ENCODE data around the gene OR3A2. TPM values are rescaled to one million over a fixed set of nuclear protein-coding genes. Genes with fewer than 3 reads are reported as not detected.
"Not testable (repeated sequence)": the region's sequence is repeated elsewhere in the genome, so short reads cannot be mapped to it uniquely, and the experiment has no call there.

The OR3A2 gene
- total and polyA plus RNA-seq, 2 donors (not counting 1 experiment from before 2014, with no cell fraction given) = not detected

GRCh38 chr17:3411070-3411469 lies 25.0 kb upstream of the OR3A2 start, which contains the start of gene OR3A3:
Gene OR3A3 (plus strand): TSS chr17:3411370.
- H3K9ac ChIP-seq (ENCODE audit: insufficient read depth, low read length) = no peak within 1 kb of the TSS
- H3K4me1 ChIP-seq (ENCODE audit: control insufficient read depth, extremely low read depth, insufficient read depth, low read length) = no peaks in the 10 kb centered on the region
- TF ChIP-seq CTCF (conservative IDR thresholded peaks at IDR 0.05 in 1 of 2, IDR thresholded peaks at IDR 0.05 in 1 of 2; ENCODE audit: low read depth in 1 of 2, low read length in 2 of 2) = no peak
- TF ChIP-seq EZH2 (IDR thresholded peaks at IDR 0.05; ENCODE audit: low read length, missing control alignments) = no peak
- no peak within 1 kb of the TSS for H3K4me3 ChIP-seq (replicated peaks in 1 of 4; ENCODE audit: control extremely low read depth in 1 of 4, insufficient read depth in 1 of 4, low read depth in 3 of 4, low read length in 4 of 4)
- no peak within 1 kb of the TSS for H2AFZ ChIP-seq (ENCODE audit: low read length)
- H3K27me3 ChIP-seq (ENCODE audit: control insufficient read depth, insufficient read depth, low read length) = no peaks in the 10 kb centered on the region
- H3K4me2 ChIP-seq (ENCODE audit: extremely low read depth, insufficient read depth, low read length) = no peak within 1 kb of the TSS
- H3K9me3 ChIP-seq (ENCODE audit: control insufficient read depth, insufficient read depth, low read depth, low read length) = no peaks in the 10 kb centered on the region
- no peaks in the 10 kb centered on the region for H3K36me3 ChIP-seq (ENCODE audit: control insufficient read depth, insufficient read depth, low read length)
- no peaks in the 10 kb centered on the region for H3K79me2 ChIP-seq (ENCODE audit: control insufficient read depth, insufficient read depth, low read length)
- DNase-seq (ENCODE audit: low read depth in 2 of 2) = no peak
- no peak within 1 kb of the TSS for H3K27ac ChIP-seq (ENCODE audit: insufficient read depth, low read length)
- no peaks in the 10 kb centered on the region for H4K20me1 ChIP-seq (ENCODE audit: control insufficient read depth, extremely low read depth, insufficient read depth, low read length)

- H3K4me1 ChIP-seq (ENCODE audit: control insufficient read depth, extremely low read depth, insufficient read depth, low read length); H3K9me3 ChIP-seq (ENCODE audit: control insufficient read depth, insufficient read depth, low read depth, low read length); H3K79me2 ChIP-seq (ENCODE audit: control insufficient read depth, insufficient read depth, low read length); H4K20me1 ChIP-seq (ENCODE audit: control insufficient read depth, extremely low read depth, insufficient read depth, low read length); H3K4me3 ChIP-seq (replicated peaks in 1 of 4; ENCODE audit: control extremely low read depth in 1 of 4, insufficient read depth in 1 of 4, low read depth in 3 of 4, low read length in 4 of 4); H2AFZ ChIP-seq (ENCODE audit: low read length); H3K36me3 ChIP-seq (ENCODE audit: control insufficient read depth, insufficient read depth, low read length); DNase-seq (ENCODE audit: low read depth in 2 of 2); H3K9ac ChIP-seq (ENCODE audit: insufficient read depth, low read length); H3K27ac ChIP-seq (ENCODE audit: insufficient read depth, low read length); H3K4me2 ChIP-seq (ENCODE audit: extremely low read depth, insufficient read depth, low read length); H3K27me3 ChIP-seq (ENCODE audit: control insufficient read depth, insufficient read depth, low read length): not testable (repeated sequence)
Observed at GRCh38 chr17:3403856-3404255, 17.7 kb upstream of the OR3A2 start.

- Histone ChIP-seq H3K36me3 (ENCODE audit: control insufficient read depth, insufficient read depth, low read length) (no peaks in the 10 kb centered on the region), H3K79me2 (ENCODE audit: control insufficient read depth, insufficient read depth, low read length) (no peaks in the 10 kb centered on the region), H3K4me2 (ENCODE audit: extremely low read depth, insufficient read depth, low read length) (no peak overlapping the region), H3K27me3 (ENCODE audit: control insufficient read depth, insufficient read depth, low read length) (no peaks in the 10 kb centered on the region), H3K9me3 (ENCODE audit: control insufficient read depth, insufficient read depth, low read depth, low read length) (no peaks in the 10 kb centered on the region), H3K4me3 (replicated peaks in 1 of 4; ENCODE audit: control extremely low read depth in 1 of 4, insufficient read depth in 1 of 4, low read depth in 3 of 4, low read length in 4 of 4) (no peak overlapping the region), H4K20me1 (ENCODE audit: control insufficient read depth, extremely low read depth, insufficient read depth, low read length) (no peaks in the 10 kb centered on the region), H2AFZ (ENCODE audit: low read length) (no peak overlapping the region), H3K27ac (ENCODE audit: insufficient read depth, low read length) (no peak overlapping the region), H3K4me1 (ENCODE audit: control insufficient read depth, extremely low read depth, insufficient read depth, low read length) (no peaks in the 10 kb centered on the region), H3K9ac (ENCODE audit: insufficient read depth, low read length) (no peak overlapping the region)
- no peak for DNase-seq (ENCODE audit: low read depth in 2 of 2)
- TF ChIP-seq EZH2 (IDR thresholded peaks at IDR 0.05; ENCODE audit: low read length, missing control alignments) = no peak
- TF ChIP-seq CTCF (conservative IDR thresholded peaks at IDR 0.05 in 1 of 2, IDR thresholded peaks at IDR 0.05 in 1 of 2; ENCODE audit: low read depth in 1 of 2, low read length in 2 of 2) = no peak
Observed at GRCh38 chr17:3401786-3402185, 15.7 kb upstream of the OR3A2 start.

All from fibroblast of lung (primary cell).